ENCODE measurements around the gene ETV6.

The ETV6 gene

GRCh38 chr12:11917501-11917900 lies 268.0 kb downstream of the ETV6 start:
- TF ChIP-seq ZFX (IDR thresholded peaks at IDR 0.05; ENCODE audit: borderline replicate concordance), result no peak
- TF ChIP-seq CTCF (IDR thresholded peaks at IDR 0.05), result no peak
- H3K27ac ChIP-seq, result no peak overlapping the region

DNA sequence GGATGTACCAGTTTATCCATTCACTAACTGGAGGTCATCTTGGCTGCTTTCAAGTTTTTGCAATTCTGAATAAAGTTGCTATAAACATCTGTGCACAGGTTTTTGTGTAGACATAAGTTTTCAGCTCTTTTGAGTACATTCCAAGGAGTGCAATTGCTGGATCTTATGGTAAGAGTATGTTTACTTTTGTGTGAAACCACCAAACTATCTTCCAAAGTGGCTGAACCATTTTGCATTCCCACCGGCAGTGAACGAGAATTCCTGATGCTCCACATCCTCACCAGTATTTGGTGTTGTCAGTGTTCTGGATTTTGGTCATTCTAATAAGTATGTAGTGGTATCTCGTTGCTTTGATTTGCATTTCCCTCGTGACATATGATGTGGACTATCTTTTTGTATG lies 270.8 kb downstream of the ETV6 start:
- no peak for TF ChIP-seq CTCF (IDR thresholded peaks at IDR 0.05)
- no peak for TF ChIP-seq ZFX (IDR thresholded peaks at IDR 0.05; ENCODE audit: borderline replicate concordance)
- no peak overlapping the region for H3K27ac ChIP-seq

GRCh38 chr12:11922361-11922760 lies 272.9 kb downstream of the ETV6 start:
- no peak for TF ChIP-seq CTCF (IDR thresholded peaks at IDR 0.05)
- no peak for TF ChIP-seq ZFX (IDR thresholded peaks at IDR 0.05; ENCODE audit: borderline replicate concordance)
- H3K27ac ChIP-seq, result no peak overlapping the region

GRCh38 chr12:11923067-11923466 lies 273.6 kb downstream of the ETV6 start:
- no peak for TF ChIP-seq ZFX (IDR thresholded peaks at IDR 0.05; ENCODE audit: borderline replicate concordance)
- no peak for TF ChIP-seq CTCF (IDR thresholded peaks at IDR 0.05)
- H3K27ac ChIP-seq, result no peak overlapping the region

- no peak overlapping the region for H3K27ac ChIP-seq
- TF ChIP-seq ZFX (IDR thresholded peaks at IDR 0.05; ENCODE audit: borderline replicate concordance) (no peak), CTCF (IDR thresholded peaks at IDR 0.05) (no peak)
Measured at GRCh38 chr12:11927286-11927935, 277.9 kb downstream of the ETV6 start.

- TF ChIP-seq ZFX (IDR thresholded peaks at IDR 0.05; ENCODE audit: borderline replicate concordance) (no peak), CTCF (IDR thresholded peaks at IDR 0.05) (no peak)
Measured at GRCh38 chr12:11929714-11930113, 280.2 kb downstream of the ETV6 start.

GRCh38 chr12:11939223-11939622 lies 289.7 kb downstream of the ETV6 start:
- no peak overlapping the region for H3K27ac ChIP-seq
- no peak for TF ChIP-seq ZFX (IDR thresholded peaks at IDR 0.05; ENCODE audit: borderline replicate concordance)
- no peak for TF ChIP-seq CTCF (IDR thresholded peaks at IDR 0.05)

More at GRCh38 chr12:11929714-11930113, 280.2 kb downstream of the ETV6 start:
- no peak overlapping the region for H3K27ac ChIP-seq
